ENCODE measurements around the gene ATXN1.
"Not testable (repeated sequence)": the region's sequence is repeated elsewhere in the genome, so short reads cannot be mapped to it uniquely, and the experiment has no call there.

ATXN1 gene

DNA sequence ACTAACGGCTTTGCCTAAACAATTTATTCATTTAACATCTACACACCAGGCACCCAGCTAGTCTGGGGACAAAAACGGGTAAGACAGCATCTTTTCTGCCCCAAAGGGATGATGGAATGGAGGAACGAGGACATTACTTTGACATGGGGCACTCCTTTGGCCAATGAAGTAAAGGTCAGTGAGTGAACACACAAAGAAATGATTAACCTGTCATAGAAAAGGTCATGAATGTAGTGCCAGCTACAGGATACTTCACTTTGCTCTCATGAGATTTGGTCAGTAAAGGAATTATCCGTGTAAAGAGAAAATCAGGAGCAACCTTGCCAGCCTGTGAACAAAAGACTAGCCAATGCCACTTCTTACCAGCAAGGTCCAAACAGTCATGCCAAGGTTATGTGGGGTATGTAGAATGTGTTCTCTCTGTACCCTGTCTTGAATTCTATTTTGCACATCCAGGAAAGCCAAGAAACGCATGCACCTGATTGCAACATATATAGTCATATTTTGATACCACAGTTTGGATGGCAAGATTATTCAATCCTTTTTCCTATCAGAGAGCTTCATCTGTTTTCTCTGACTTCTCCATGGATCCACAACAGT, 377.6 kb downstream of the ATXN1 start:
- no peak for DNase-seq (ENCODE audit: low spot score)

DNA sequence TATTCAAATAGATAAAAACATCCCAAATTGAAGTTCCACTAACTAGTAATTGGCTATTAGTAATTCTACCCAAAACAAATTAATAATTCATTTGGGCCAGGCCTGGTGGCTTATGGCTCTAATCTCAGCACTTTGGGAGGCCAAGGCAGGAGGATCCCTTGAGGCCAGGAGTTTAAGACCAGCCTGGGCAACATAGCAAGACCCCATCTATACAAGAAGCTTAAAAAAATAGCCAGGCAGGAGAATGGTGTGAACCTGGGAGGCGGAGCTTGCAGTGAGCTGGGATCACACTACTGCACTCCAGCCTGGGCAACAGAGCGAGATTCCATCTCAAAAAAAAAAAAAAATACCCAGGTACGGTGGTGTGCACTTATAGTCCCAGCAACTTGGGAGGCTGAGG, 379.3 kb downstream of the ATXN1 start:
- not testable (repeated sequence) for DNase-seq (ENCODE audit: low spot score)

DNA sequence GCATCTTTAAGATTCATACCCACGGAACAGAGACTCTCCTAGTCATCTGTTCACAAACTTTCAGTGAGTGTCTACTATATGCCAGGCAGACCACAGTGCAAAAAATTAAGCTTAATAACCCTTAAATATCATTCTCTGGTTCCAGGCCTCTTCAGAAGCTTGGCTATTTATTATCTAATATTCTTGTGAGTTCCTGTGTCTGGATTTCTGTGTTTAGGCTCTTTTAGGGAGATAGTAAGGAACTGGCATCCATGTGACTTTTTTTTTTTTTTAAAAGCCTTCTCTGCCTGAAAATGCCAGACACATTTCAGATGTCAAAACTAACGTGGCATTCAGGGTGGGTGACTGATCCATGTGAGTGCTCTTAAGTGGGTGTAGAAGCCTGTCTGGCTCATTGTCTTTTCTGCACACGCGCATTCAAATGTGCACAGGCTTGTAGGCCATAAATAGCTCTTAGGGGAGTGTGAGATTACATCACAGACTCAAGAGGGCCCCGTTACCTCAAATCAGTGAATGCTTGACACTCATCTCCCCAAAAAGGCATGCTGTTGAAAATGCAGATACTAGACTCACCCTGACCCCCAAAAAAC, 380.9 kb downstream of the ATXN1 start:
- DNase-seq (ENCODE audit: low spot score): no peak

DNA sequence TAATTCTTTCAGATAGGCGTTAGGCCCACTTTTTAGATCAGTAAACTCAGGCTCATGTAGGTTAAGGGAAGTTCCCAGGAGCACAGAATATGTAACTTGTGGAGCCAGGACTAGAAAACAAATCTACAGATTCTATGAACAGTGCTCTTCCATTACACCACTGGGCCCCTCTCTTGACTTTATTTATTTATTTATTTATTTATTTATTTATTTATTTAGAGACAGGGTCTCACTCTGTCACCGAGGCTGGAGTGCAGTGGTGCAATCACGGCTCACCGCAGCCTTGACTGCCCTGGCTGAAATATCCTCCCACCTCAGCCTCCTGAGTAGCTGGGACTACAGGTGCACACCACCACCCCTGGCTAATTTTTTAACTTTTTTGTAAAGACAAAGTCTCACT, 382.9 kb downstream of the ATXN1 start:
- not testable (repeated sequence) for DNase-seq (ENCODE audit: low spot score)

DNA sequence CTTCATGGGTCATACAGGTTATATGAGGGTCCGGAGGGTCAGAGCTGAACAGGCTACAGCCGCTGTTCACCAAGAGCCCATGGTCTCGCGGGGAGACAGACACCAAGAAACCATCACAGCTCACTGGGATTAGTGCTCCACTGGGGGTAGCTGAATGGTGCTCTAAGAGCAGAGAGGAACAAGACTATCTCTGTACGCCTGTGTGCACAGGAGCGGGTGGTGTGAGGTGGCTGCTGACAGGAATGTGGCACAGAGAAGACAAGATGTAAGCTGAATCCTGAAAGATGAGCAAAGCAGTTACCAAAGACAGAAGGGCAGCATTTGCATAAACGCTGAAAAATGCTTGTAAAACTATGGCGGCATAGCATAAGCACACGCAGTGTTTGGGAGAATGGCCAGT, 383.8 kb downstream of the ATXN1 start:
- DNase-seq (ENCODE audit: low spot score): no peak

DNA sequence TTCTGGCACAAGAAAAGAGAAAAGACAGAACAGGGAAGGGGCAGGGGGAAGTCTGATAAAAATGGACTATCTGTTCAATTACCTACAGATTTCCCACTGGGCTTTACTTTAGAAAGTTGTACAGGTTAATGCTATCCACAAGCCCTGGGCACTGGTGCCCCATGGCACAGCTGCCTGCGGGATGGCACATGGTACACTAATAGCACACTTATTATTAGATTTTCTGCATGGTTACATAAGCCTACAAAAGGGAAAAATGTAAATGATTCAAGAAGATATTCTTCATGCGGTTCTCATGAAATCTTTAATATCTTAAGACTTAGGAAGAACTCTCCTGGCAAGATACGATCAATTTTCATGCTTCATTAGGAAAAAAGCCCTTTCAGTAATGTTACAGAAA, 385.4 kb downstream of the ATXN1 start:
- DNase-seq (ENCODE audit: low spot score): no peak

DNA sequence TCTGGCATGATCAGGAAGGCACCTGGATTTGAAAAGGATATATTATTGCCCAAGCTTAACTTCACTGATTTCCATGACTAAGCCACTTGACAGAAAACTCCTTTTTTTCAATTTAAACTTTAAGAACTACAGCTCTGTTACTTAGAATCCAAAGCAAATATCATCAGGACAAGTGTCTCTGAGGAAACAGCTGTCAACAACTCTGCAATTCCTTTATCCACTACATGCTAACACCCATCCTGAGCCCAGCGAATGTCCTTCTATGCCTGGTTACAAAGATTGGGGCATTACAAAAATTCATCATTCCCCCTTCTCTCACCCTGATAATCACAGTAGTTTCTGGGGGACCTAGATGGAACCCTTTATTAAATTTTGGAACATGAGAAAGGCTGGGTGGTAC, 386.1 kb downstream of the ATXN1 start:
- no peak for DNase-seq (ENCODE audit: low spot score)

DNA sequence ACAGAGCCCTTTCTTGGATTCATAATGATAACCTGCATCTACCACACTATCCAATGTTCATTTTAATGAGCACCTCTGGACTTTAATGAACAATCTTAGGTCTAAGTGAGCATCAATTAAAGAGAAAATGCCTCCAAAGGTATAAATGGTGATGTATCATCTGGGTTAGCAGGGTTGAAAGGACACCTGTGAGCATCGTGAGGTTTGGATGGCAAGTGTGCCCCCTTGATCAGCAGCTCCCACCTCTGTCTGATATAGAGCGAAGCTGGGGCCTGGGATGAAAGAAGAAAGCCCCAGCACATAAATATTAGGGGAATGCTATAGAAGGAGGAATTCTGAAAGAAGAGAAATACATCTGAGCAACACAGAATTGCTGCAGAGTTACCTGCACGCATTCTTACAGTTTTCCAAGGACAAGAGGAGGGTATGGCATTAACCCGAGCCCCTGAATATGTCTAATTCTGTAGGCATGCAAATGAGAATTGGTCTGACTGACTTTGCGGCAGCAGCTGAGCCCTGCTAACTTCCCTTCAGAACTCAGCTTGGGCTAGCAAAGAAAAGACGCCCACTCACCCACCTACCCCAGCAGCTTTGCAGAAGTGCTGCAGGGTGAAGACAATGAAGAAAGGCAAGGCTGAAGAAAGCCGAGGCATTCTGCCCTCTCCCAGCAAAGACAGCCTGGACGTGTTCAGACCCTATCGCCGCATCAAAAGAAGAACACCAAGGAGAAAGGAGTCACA, 386.6 kb downstream of the ATXN1 start:
- no peak for DNase-seq (ENCODE audit: low spot score)

DNA sequence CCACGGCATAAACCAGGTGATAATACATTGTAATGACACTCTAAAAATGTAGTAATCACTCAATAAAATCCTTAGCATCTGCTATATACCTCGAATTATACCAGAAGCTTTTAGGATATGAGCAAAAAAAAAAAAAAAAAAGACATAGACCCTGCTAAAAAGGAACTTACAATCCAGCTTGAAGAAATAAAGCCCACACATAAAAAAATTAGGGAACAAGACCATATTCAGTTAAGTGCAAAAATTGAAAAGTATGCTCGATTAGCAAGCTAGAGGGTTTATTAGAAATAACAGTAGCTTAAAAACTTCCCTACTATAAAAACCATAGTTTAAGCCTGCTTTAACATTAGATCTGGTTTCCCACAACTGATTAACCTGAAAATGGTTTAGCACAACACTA, 387.2 kb downstream of the ATXN1 start:
- no peak for DNase-seq (ENCODE audit: low spot score)

DNA sequence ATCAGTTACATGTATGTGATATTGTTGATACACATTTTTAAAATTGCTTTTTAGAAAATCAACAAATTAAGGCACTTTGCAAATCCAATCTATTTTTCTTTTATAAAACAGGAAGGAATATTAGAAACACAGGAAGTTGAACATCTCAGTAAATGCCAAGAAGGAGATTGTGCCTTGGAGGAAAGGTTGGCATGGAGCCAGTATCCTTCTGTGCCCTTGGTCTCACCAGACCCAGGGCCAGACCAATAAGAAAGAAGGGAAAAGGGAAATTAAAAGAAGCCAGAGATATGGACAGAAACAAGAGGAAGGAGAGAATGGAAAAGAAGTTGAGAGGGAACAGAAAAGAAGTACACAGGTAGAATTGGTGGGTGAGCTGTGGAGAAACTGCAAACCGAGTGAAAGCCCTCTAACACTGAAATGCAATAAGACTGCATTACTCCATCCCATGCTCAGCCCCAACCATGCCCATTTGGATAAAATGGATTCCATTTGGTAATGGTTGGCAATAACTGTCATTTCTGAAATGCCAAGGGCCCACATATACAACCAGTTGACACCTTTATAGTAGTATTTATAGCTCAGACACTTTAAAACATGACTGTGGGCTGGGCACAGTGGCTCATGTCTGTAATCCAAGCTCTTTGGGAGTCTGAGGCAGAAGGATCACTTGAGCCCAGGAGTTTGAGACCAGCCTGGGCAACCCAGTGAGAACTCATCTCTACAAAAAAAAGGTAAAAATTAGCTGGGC, 389.1 kb downstream of the ATXN1 start:
- no peak for DNase-seq (ENCODE audit: low spot score)

DNA sequence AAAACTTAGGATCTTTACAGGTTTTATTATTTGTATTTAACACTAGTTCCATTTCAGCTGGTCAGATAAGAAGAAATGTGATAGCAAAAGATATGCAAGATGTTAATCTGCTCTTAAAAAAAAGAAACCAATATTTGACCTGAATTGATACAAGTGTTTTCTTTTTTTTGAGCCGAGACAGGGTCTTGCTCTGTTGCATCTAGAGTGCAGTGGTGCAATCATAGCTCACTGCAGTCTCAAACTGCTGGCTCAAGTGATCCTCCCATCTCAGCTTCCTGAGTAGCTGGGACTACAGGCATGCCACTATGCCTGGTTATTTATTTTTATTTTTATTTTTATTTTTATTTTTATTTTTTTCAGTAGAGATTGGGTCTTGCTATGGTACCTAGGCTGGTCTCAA, 389.9 kb downstream of the ATXN1 start:
- DNase-seq (ENCODE audit: low spot score): no peak

DNA sequence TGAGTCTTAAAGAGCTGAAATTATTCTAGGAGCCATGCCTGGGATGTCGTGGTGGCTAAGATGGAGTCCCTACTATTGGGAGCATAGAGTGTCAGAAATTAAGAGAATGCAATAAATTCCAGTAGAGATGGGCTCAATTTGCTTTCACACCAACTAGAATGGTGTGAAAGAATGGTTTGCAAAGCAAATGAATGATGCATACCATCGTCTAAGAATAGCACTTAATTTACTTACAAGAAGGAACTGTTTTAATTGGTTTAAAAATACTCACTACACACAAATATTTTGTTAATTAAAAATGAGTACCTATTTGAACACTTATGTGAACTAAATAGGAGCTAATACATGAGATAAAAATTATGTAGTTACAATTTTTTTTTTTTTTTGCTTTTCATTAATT, 390.3 kb downstream of the ATXN1 start:
- no peak for DNase-seq (ENCODE audit: low spot score)

DNA sequence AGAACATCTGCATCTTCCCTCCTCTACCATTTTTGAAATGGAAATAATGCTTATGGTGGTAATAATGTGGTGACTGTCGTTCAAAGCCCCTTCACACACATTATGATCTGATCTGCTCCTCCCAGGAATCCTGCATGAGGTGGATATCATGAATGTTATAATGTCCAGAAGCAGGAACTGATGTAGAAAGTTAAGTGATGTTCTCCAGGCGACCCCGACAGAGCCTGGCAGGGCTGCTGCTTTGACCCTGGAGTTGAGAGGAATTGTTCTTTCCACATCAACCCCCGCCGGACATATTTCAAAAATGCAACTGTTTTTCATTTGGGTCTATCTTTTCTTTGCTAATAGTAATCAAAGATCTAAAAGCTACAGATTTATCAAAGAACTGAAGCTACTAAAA, 391.3 kb downstream of the ATXN1 start:
- DNase-seq (ENCODE audit: low spot score): no peak

DNA sequence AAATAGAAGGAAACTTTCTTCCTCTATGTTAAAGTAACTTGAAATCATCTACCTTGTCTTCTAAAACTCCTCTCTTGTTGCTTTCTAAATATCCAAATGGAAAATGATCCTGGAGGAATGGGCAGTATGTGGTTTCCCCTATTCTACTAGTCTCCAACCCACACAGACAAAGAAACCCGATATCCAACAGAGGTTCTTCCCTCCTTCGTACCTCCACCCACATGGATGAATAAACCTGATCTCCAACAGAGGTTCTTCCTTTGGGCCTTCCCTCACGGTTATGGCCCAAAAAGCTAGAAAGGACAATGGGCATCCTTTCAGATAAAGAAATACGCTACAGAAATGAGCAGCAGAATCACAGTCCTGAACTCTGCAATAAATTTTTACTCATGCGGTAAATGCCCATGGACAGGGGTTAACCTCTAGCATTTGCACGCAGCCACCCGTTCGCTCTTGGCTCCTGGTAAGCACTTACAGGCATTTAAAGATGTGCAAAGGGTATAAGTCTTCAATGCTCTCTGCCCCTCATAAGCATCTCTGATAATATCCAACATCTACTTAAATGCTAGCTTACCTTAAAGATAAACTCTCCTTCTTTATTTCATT, 392.0 kb downstream of the ATXN1 start:
- no peak for DNase-seq (ENCODE audit: low spot score)

DNA sequence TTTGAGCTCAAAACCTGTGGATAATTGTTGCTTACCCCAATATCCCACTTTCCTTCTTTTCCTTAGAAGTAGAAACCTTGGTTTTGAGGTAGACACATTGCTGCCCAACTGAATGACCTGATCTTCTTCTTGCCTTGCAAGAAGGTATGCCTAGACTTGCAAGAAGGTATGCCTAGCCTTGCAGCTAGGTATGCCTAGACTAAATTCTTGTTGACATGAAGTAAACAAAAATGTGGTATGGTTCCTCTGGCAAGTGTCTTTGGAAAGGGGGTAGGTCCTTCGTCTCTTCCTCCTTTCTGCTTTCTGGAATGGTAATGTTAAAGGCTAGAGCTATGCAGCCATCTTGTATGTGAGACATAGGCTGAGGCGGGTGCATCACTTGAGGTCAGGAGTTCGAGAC, 393.7 kb downstream of the ATXN1 start:
- DNase-seq (ENCODE audit: low spot score): no peak

DNA sequence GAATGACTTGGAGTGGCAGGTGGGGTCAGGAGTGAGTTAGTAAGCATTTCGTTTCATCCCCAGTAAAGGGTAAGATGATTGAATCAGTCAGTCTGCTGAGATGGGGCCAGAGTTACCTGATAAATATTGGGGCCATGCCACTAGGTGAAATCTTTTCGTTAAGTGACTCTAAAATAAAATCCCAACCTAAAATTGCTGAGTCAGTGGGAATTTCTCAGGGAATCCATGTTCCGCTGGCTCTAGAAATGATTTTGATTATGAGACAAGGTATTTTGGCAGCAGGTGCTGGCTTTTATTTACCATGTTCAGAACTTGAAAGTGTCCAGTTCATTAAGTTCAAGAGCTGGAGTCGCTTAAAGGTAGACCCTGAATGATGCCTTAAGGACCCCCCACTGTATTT, 397.5 kb downstream of the ATXN1 start:
- DNase-seq (ENCODE audit: low spot score): no peak

DNA sequence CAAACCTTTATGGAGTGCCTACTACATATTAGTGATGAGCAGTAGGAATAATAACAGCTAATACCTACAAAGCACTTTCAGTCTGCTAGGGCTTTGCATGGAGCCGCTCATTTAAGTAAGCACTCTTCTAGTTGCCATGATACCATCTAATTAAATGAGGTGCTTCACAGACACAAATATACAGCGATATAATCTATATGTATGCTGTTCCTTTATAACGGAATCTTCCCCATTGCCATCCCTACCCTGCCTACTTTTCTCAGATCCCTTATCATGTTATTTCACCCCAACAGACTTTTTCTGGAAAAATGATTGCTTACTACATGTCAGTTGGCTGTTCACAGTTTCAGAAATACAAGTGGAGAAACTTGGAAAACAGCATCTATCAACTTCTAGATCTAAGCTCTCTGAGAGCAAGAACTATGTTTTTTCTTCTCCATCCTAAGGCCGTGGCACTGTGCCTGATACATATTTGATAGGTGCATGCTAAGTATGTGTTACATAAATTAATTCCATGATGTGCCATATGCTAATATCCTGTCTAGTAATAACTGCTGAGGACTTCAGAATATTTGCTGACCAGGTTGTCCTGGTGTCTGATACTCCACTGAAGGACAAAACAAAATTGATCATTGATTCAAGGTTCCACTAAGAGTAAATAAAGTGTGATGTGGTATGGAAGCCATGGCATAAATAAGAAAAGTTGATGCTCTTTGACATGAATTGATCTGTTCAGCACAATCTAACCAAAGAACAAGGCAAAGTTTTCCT, 398.3 kb downstream of the ATXN1 start:
- no peak for DNase-seq (ENCODE audit: low spot score)

DNA sequence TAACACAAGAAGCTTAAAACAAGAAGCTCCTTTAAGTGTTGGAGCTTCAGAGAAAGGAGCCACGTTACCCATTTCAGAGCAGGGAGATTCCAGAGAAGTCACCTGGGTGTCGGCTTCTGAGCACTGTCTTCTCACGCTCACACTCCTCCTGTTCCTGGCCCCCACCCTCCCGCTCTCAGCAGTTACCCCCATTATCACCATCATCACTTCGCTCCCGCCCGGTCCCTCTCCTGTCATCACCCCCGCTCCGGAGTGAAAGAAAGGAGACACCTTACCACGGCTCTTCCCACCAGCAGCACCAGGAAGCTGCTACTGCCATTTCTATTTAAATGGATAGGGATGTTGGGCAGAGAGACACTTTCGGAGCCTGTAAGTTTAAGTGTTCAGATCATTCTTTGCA, 399.0 kb downstream of the ATXN1 start:
- no peak for DNase-seq (ENCODE audit: low spot score)

DNA sequence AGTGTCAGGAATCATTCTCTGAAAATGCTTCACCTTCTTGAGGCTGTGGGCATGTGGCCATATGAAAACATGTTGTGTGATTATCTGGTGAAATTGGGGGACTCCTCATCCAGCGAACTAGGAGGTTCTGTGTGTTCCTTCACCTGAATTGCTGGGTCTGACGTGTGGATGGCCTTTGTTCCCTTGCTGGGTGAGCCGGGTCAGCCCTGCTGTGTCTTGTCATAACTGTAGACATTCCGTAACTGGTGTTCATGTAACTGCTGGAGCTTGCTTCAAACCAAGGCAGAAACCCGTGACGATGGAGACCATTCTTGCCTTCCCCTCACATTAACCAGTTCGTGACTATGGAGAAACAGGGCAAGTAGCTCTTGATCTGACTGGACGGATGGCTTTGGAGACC, 399.4 kb downstream of the ATXN1 start:
- DNase-seq (ENCODE audit: low spot score): no peak

DNA sequence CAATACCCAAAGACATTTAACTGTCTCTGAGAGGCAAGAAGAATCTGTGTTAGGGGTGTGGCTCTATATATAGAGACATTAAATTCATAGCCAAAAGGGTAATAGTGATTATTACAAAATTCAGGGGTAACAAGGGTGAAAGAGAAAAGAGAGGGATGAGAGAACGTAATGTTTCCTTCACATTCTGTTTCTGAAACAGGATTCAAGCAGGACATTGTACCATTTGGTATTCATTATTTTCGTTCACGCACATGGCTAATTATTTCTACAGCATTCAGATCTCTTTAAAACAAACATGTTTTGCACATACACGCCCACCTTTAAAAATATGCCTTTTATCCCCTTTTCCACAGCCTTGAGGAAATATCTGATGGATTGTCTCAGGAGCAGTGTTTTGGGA, 400.1 kb downstream of the ATXN1 start:
- DNase-seq (ENCODE audit: low spot score): no peak

DNA sequence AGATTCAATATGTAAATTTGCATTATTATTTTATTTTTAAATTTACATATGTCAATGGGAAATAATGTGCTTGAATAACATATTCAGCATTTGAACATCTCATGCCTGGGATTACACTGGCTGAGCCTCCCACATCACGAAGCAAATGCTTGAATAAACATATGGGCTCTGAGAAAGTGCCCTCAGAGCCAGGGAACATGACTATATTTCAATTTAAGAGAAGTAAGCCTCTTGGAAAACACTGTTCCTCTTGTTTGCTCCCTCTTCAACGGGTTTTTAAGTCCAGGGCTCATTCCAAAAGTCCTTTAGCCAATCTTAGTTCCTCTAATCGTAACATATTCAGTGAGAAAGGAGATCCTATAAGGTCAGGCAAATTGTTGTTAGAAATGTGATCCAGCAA, 400.9 kb downstream of the ATXN1 start:
- no peak for DNase-seq (ENCODE audit: low spot score)

DNA sequence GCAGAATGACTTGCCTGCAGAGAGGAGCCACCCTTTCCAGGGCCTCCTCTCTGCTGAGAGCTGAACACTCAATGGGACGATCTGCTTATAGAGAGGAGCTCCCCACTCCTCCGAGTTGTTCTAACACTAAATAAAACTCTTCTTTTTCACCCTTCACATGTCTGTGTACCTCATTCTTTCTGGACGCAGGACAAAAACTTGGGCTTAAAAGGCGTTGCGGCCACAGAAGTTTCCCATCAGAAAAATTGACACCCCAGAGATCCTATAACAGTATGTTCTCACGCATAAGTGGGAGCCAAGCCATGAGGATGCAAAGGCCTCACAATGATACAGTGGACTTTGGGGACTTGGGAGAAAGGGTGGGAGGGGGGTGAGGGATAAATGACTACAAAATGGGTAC, 401.7 kb downstream of the ATXN1 start:
- no peak for DNase-seq (ENCODE audit: low spot score)
